Activated T-cell treated with anti-CD3 and anti-CD28 coated beads, Interleukin-2, amount 50 U/mL, for 1 hour (primary cell): ENCODE results near the gene LCAT.

Experiments
- DNase-seq: peaks from one replicate; pipeline ENCODE4 v3.0.0-alpha.2; 2020

Gene LCAT

DNA sequence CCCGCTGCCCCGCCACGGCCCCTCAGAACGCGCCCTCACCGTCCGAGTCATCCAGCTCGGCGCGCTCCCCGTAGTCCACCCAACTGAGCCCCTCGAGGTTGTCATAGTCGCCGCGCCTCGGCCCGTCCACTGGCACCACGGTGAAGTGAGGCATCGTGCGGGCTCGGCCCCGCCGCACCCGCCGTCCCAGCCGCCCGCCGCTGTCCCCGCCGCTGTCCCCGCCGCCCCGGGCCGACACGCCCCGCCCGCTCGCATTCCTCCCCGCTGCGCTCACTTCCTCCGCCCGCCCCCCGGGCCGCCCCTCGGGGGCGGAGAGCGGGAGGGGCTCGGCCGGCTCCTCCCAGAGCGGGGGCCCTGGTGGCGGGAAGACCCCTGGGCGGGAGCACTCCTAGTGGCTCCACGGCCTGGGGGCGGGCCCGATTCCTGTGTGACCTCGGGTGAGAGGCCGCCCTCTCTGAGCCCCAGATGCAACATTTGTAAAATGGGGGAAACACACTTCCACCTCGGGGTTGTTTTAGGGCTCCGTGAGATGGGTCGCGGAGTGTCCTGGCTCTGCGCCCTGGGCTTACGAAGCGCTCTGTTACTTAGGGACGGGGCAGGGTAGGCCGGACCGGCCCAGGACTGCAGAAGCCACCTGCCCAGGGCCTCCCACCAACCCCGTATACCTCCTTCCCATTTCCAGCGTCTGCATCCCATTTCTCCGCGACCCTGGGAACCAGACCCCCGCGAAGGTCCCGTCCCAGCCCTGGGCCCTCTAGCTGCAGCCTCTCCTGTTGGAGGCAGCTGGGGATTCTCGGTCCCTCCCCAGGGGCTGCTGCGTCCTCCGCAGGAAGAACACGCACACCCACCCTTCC, 24.7 kb upstream of the LCAT start, which contains the start of gene SLC12A4:
TSS of gene SLC12A4 (minus strand) at position 238 of the 854 bp plus-strand sequence. CDS start at position 154, 84 bp downstream.
- peak; percentile 88 for DNase-seq

GRCh38 chr16:67967958-67968399, 24.1 kb upstream of the LCAT start:
- peak; percentile 29 for DNase-seq

GRCh38 chr16:67967183-67967957, 23.4 kb upstream of the LCAT start:
- peak; percentile 31 for DNase-seq

DNA sequence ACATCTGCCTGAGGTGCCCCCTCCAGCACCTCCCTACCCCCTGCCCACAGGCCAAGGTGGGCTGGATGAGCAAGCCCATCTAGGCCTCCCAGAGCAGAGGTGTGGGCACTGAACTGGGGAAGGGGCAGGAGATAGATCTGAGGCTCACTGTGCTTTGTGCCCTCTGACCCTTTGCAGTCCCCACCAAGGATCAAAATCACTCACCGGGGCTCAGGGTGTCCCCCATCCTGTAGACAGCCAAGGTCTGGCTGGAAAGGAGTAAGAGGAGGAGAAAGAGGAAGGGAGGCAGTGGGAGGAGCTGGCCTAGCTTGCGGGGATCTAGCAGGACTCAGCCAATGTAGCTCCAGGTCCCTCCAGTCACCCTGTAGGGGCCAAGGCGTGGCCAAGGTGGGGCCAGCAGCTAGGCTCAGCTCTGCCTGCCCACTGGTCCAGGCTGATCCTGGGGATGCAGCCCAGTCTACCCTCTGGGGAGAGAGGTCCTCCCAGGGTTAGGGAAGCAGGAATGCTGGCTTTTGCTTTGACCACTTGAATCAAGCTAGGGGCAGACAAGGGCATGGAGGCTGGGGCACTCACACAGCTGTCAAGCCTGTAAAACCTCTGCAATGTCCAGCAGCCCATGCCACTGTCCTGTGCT, 22.7 kb upstream of the LCAT start:
- DNase-seq: no peak

DNA sequence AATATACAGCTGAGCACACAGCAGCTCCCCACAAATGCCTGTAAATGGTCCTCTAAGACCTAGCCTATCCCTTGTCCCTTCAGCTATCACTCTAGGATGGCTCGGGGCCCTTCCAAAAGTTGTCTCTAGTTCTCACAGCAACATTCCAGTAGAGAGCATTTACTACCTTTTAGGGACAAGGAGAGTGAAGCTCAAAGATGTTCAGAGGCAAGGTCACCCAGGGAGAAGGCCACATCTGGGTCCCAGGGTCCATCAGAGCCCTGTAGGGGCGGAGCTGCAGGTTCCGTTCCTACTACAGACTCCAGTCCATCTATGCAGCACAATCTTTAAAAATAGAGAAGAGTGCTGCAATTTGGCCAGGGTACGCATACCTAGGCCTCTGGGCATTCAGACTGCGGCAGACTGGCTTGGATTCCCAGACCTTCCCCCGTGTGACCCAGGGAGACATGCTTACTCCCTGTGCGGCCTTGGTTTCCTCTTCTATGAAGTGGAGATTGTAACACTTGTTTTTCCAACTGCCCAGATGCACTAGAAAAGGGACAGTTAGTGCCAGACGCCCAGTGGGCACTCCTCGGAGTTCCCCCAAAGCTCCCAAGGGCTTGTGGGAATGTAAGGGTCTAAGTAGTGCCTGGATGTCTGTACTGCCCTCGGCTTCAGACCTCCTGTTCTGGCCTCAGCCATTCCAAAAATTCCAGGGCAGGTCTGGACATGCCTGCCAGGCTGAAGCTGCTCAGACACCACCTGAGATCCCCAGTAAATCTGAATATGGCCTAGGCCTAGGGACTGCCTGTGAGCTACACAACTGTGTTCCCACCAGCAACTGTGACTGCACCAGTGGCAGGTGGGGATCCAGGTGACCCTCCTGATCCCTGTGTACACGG, 22.0 kb upstream of the LCAT start:
- DNase-seq: no peak

DNA sequence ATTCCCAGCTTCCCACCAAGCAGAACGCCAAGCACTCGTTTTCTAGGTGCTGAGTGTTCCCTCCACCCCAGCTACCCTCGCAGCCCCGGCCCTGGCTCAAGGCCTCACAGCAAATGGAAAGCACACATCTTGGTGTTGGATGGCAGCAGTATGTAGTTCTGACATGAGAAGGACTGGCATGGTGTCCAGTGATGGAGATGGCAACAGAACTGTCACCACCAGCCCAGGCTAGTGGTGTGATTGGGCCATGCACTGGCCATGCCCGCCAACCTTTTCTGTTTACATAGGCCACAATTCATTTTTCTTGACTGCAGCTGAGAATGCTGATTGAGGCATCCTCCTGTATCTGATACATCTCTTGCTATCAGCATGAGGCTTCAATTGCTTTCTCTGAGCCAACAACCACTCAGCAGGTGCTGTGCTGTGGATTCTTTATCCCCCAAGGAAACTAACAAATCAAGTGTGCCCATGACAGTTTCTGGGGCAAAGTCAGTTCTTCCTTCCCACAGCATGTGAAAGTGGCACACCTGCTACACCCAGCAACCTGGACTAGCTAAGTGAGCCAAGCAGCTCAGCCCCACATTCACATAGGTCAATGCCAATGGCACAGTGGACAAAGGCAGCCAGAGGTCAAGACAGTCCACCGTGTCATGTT, 20.7 kb upstream of the LCAT start:
- DNase-seq: no peak

- DNase-seq: no peak
Observed at GRCh38 chr16:67963662-67964321, 19.9 kb upstream of the LCAT start.

GRCh38 chr16:67963292-67963661, 19.4 kb upstream of the LCAT start:
- no peak for DNase-seq

DNA sequence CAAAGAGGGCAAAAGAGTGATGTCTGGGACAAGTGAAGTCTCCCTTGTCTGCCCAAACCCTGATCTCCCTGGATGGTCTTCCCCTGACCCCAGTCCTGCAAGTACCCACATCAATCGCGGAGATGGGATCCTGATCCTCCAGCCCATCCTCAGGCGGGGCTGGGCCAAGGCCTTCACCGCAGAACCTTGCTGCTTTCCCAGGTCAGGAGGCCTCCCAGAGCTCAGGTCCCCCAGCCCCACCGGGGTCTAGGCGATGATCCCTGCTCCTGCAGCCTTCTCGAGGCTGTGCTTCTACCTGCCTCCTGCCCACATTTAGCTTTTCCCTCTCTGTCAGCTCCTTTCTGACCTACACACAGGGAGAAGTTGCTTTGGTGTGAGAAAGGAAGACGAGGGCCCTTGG, 18.2 kb upstream of the LCAT start:
- no peak for DNase-seq

DNA sequence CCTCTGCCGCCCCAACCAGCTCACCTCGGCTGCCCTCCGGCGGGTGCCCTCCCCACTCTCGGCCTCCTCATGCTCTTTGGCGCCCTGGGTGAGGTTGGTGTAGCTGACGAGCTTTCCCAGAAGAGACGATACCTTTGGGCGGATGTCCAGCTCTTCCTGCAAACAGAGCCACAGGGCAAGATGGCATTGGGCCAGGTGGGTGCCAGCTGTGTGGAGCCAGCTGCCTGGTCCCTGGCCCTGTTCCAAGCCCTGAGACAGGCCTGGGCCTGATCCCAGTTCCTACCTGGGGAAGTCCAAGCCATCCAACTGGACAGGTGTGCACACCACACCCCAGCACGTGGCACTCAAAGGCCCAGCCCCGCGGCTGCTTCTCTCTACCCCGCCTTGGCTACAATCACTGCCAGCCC, 17.6 kb upstream of the LCAT start:
- DNase-seq: no peak

GRCh38 chr16:67959536-67960329, 15.8 kb upstream of the LCAT start:
- DNase-seq: no peak

DNA sequence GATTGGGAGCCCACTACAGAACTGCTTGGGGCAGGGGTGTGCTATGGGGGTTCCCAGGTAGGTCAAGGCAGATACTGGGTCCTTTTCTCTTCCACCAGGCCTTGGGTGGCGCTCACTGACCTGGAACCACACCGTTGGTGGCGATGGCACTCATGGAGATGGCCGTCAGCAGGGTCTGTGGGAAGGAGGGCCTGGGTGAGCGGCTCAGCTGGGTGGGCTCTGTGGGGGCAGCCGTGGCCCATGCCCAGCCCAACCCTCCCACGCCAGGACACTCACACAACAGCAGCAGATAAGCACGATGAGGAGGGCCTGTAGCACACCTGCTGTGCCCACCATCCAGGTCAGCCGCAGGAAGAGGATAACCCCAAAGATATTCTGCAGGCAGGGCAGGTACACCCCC, 13.7 kb upstream of the LCAT start:
- DNase-seq: no peak

DNA sequence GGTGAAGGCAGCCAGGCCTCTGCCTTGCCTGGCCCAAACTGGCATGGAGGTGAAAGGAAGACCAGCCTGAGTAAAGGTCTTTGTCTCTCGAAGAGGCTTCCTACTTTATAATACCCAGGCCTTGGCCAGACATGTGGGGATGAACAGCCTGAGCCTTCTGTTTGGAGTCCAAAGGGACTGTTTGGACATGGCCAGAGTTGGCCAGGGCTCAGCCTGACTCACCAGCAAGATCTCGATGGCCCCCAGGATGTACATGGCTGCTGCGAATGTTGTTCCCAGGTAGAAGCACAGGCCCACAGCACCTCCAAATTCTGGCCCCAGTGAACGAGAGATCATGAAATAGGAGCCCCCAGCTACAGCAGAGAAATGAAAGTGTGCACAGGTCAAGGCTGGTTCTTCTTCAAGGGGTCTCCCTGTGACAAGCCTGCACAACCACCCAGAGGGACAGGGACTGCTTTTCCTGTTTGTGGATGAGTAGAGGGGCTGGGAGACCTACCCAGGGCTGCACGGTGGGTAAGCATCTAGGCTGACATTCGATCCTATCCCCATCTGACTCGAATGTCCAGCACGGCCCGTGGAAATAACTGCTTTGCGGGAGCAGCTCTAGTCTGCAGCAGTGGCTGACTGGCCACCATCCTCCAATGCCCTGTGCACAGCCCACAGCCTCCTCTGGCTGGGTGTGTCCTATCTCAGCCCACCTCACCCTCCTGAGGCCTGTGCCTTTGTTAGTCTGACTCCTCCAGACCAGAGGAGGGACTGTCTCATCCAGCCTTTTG, 10.7 kb upstream of the LCAT start:
- no peak for DNase-seq

DNA sequence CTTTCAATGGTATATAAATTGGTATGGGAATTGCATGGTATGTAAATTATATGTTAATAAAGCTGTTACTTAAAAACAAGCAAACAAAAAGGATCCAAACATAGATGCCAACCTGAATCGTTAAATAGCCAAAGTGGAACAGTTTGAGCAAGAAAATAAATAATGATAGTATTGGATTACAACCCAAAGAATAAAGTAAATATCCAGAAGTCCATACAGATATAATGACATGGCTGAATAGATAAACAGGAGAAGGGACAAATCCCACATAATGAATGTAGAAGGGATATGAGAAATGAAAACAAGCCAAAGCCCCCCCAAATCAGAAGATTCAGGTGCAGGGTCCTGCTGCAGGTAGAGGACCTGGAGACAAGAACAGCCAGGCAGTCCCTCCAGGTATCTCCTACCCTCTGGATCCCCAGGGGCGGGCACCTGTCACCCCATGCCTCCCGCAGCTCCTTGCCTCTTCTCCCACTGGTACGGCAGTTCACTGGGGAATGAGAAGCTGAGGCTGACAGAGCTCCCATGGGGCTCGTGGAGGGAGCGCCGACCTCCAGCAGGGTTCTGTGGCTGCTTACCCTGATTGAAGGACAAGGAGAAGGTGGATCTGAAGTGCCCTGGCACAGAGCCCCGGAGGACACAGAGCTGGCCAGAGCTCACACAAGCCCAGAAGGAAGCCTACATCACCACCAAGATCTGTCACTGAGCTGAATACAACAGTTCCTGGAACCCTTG, 9.9 kb upstream of the LCAT start:
- no peak for DNase-seq

DNA sequence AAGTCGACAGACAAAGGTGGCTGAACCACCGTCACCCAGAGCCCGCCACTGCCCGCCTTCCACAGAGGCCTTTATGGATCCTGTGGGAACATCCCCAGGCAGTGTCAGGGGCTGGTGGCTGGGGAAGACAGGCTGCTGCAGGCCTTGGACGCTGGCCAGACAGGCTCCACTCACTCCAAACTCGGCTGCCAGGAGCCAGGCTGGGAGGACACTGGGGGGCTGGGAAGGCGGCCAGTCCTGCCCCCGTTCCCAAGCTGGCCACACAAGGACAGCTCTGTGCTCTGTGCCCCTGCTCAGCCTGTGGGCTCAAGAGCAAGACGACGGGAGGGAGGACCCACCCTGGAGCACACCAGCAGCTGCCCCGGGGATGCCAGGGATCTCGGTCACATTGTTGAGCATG, 7.6 kb upstream of the LCAT start:
- DNase-seq: no peak

DNA sequence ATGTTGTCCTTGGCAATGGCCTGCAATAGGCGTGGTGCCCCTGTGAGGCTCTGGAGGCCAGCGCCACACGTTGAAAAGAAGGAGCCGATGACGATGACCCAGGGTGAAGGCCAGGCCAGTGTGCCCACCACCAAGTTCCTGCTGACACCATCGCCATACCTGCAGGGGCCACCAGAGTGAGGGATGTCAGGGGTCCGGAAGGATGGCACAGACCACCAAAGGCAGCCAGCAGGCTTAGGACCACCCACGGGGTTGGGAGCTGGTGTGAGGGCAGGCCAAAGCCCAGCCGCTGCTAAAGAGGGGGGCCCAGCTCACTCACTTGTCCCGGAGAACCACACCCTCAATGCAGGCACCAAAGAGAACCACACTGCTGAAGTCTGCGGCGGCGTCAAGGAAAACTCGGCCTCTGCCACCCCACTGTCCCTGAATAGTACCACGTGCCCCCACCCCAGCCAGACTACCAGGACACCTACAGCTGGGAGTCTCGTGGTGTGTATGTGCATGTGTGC, 6.5 kb upstream of the LCAT start:
- DNase-seq: no peak

DNA sequence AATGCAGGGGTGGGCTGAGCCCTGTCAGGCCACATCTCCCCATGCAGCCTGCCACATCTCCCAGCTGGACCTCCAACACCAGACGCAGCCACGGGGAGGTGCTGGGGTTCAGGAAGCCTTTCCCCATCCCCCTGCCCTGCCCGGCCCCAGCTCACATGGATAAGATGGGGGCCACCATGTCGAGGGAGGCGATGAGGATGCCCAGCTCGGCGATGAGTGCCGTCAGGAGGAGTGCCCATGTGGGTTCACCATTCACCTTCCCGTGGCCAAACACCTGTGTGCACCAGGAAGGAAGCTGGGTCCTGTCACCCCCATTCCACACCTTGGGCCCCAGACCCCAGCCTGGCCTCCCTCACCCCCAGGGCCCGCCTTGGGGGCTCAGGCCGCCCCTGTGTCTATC, 5.7 kb upstream of the LCAT start:
- DNase-seq: no peak

DNA sequence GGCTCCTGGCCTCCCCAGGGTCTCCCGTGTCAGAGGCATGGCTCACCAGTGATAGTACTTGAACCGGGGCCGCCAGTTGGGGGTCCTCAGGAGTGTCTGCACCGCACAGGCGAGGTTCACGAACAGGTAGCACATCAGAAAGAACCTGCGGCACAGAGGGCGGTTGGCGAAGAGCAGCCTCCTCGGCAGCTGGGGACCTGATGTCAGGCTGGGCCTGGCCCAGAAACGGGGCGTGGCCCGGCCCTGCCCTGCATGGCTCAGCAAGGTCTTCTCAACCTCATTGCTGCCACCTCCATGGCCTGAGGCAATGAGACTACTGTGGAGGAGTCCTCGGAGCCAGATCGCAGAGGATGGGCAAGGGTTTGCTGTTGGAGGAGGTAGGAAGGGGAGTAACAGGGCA, 4.1 kb upstream of the LCAT start:
- DNase-seq: no peak
